Right atrium auricular region (tissue), 2 donors: Measurements from ENCODE around the gene OSTF1. TPM values are rescaled to one million over a fixed set of nuclear protein-coding genes. Genes with fewer than 3 reads are reported as not detected.

Source experiments
- DNase-seq: peaks from one replicate; pipeline ENCODE4 v3.0.0-alpha.2; 2019; ENCODE audit warnings: low spot score
- H3K27ac ChIP-seq, 2 donors: fragments of 200-600 bp; sonication (generic); 1 replicate in 1 of 2; 2 replicates in 1 of 2; pipeline ENCODE4 v1.5.1; 2016 to 2019
- H3K27me3 ChIP-seq, 2 donors: fragments of 200-600 bp; sonication (generic); one replicate each; pipeline versions ENCODE4 v1.5.1 to v1.6.0; 2017 to 2019
- H3K36me3 ChIP-seq: fragments of 200-600 bp; sonication (generic); one replicate; pipeline ENCODE4 v1.5.1; 2016
- H3K4me1 ChIP-seq, 2 donors: fragments of 200-600 bp; sonication (generic); one replicate each; pipeline versions ENCODE4 v1.5.1 to v1.6.0; 2017 to 2019
- H3K4me3 ChIP-seq, 2 donors: fragments of 200-600 bp; sonication (generic); 1 replicate in 1 of 2; 2 replicates in 1 of 2; pipeline ENCODE4 v1.5.1; 2017 to 2019; ENCODE audit warnings: mild to moderate bottlenecking in 1 of 2, moderate library complexity in 1 of 2
- H3K9me3 ChIP-seq, 2 donors: fragments of 200-600 bp; sonication (generic); one replicate each; pipeline ENCODE4 v1.5.1; 2019
- CTCF ChIP-seq, 2 donors: fragments of 200-600 bp; sonication (generic); IDR thresholded peaks; one replicate each; pipeline ENCODE4 v1.5.1; 2019; ENCODE audit warnings: antibody characterized with exemption in 2 of 2
- total RNA-seq, 2 donors: library from RNA; depleted of rRNA; stranded (reverse); fragments of >200 nt; gene quantifications; one replicate each; pipeline ENCODE4 v1.1.0, GENCODE V29; 2016

OSTF1 gene
- total RNA-seq, 2 donors from 2014 or later = 14.5 to 17.7 TPM

GRCh38 chr9:75188756-75189155 is 100.4 kb downstream of the OSTF1 start:
- Histone ChIP-seq H3K4me3 (no peak overlapping the region), H3K27me3 (no peaks in the 10 kb centered on the region), H3K4me1 (no peaks in the 10 kb centered on the region), H3K27ac (no peak overlapping the region), H3K9me3 (no peaks in the 10 kb centered on the region), H3K36me3 (no peaks in the 10 kb centered on the region)
- no peak for TF ChIP-seq CTCF (IDR thresholded peaks at IDR 0.05)
- DNase-seq = no peak

- no peak for TF ChIP-seq CTCF (IDR thresholded peaks at IDR 0.05)
- H3K27me3 ChIP-seq = no peaks in the 10 kb centered on the region
- H3K4me1 ChIP-seq = no peaks in the 10 kb centered on the region
- no peak overlapping the region for H3K4me3 ChIP-seq
- no peak overlapping the region for H3K27ac ChIP-seq
- H3K9me3 ChIP-seq = no peaks in the 10 kb centered on the region
- no peaks in the 10 kb centered on the region for H3K36me3 ChIP-seq
- no peak for DNase-seq
Measured at GRCh38 chr9:75190762-75191161, 102.4 kb downstream of the OSTF1 start.

Other genes with a start within 250 kb of the OSTF1 start
- gene TRPM6, start 200.6 kb upstream of the OSTF1 start, total RNA-seq = under 1 TPM; 0.19 to 0.83 TPM
- 1 to 10 TPM; 1.6 to 1.7 TPM for gene C9orf40, start 135.6 kb upstream of the OSTF1 start, total RNA-seq
- 10 to 100 TPM; 13.7 to 14.0 TPM for gene CARNMT1, start 60.2 kb upstream of the OSTF1 start, total RNA-seq
- 1 to 10 TPM; 5.5 to 9.6 TPM for gene NMRK1, start 359 bp upstream of the OSTF1 start, total RNA-seq